ENCODE data around the gene EIF2B5.
"Not testable (repeated sequence)": the region's sequence is repeated elsewhere in the genome, so short reads cannot be mapped to it uniquely, and the experiment has no call there.

Gene EIF2B5

GRCh38 chr3:184135149-184135910, at the start of gene EIF2B5:
Gene EIF2B5, plus strand, starts transcription at chr3:184135358. Its CDS starts 28 bp downstream, at chr3:184135386.
- peak; percentile 93 for DNase-seq

- peak; percentile 34 for DNase-seq
Measured at GRCh38 chr3:184085389-184085852, 49.7 kb upstream of the EIF2B5 start.

GRCh38 chr3:184092199-184092598, 43.0 kb upstream of the EIF2B5 start:
- no peak for DNase-seq

GRCh38 chr3:184096811-184097383, 38.3 kb upstream of the EIF2B5 start, which contains the start of gene HTR3E:
Gene HTR3E, plus strand, starts transcription at chr3:184097064. Its CDS starts 466 bp downstream, at chr3:184097530.
- peak; percentile 8 for DNase-seq

- no peak for DNase-seq
Measured at GRCh38 chr3:184097556-184097955, 37.6 kb upstream of the EIF2B5 start.

- no peak for DNase-seq
Measured at GRCh38 chr3:184099806-184100686, 35.1 kb upstream of the EIF2B5 start.

GRCh38 chr3:184110316-184110725, 24.8 kb upstream of the EIF2B5 start:
- DNase-seq: peak; percentile 79

- no peak for DNase-seq
Measured at GRCh38 chr3:184116017-184116416, 19.1 kb upstream of the EIF2B5 start.

GRCh38 chr3:184117636-184118035, 17.5 kb upstream of the EIF2B5 start:
- no peak for DNase-seq

GRCh38 chr3:184121031-184121430, 14.1 kb upstream of the EIF2B5 start:
- DNase-seq: not testable (repeated sequence)

- DNase-seq: peak; percentile 10
Measured at GRCh38 chr3:184126006-184126405, 9.2 kb upstream of the EIF2B5 start.

GRCh38 chr3:184129012-184129411, 6.1 kb upstream of the EIF2B5 start:
- DNase-seq: peak; percentile 57

GRCh38 chr3:184132945-184133344, 2.2 kb upstream of the EIF2B5 start:
- DNase-seq: no peak

GRCh38 chr3:184133840-184134745, 1.1 kb upstream of the EIF2B5 start:
- DNase-seq: peak; percentile 88

- DNase-seq: no peak
Measured at GRCh38 chr3:184134746-184135148, 411 bp upstream of the EIF2B5 start.

GRCh38 chr3:184135911-184136260, 728 bp downstream of the EIF2B5 start:
- DNase-seq: no peak

- DNase-seq: no peak
Measured at GRCh38 chr3:184140436-184140835, 5.3 kb downstream of the EIF2B5 start.

GRCh38 chr3:184142199-184142598, 7.0 kb downstream of the EIF2B5 start:
- no peak for DNase-seq

GRCh38 chr3:184143327-184143726, 8.2 kb downstream of the EIF2B5 start:
- no peak for DNase-seq

GRCh38 chr3:184144505-184144904, 9.3 kb downstream of the EIF2B5 start:
- no peak for DNase-seq

GRCh38 chr3:184145111-184145524, 10.0 kb downstream of the EIF2B5 start:
- peak; percentile 48 for DNase-seq

- DNase-seq: no peak
Measured at GRCh38 chr3:184145751-184146270, 10.7 kb downstream of the EIF2B5 start.

All from EL (cell line).